Upper lobe of left lung (tissue), 4 donors: ENCODE data around the gene TOPAZ1.

Source experiments
- EP300 ChIP-seq, 4 donors: sonication (generic); formaldehyde crosslinking; IDR thresholded peaks; one replicate each; pipeline ENCODE4 v1.5.1; 2017; ENCODE audit warnings: antibody characterized with exemption in 4 of 4, control low read depth in 2 of 4
- POLR2A ChIP-seq, 4 donors: fragments of 450-650 bp; IDR thresholded peaks; one replicate each; pipeline ENCODE4 v1.5.1; 2016 to 2017; ENCODE audit warnings: antibody characterized with exemption in 4 of 4, mild to moderate bottlenecking in 2 of 4
- TF ChIP-seq, protein P1 (sequence below), 6 experiments: fragments of 450-650 bp in 4 of 6; fragments of 200-600 bp in 2 of 6; sonication (generic) in 2 of 6; IDR thresholded peaks; one replicate each; pipeline ENCODE4 v1.5.1; 2016 to 2019; ENCODE audit warnings: antibody characterized with exemption in 6 of 6

DNA sequence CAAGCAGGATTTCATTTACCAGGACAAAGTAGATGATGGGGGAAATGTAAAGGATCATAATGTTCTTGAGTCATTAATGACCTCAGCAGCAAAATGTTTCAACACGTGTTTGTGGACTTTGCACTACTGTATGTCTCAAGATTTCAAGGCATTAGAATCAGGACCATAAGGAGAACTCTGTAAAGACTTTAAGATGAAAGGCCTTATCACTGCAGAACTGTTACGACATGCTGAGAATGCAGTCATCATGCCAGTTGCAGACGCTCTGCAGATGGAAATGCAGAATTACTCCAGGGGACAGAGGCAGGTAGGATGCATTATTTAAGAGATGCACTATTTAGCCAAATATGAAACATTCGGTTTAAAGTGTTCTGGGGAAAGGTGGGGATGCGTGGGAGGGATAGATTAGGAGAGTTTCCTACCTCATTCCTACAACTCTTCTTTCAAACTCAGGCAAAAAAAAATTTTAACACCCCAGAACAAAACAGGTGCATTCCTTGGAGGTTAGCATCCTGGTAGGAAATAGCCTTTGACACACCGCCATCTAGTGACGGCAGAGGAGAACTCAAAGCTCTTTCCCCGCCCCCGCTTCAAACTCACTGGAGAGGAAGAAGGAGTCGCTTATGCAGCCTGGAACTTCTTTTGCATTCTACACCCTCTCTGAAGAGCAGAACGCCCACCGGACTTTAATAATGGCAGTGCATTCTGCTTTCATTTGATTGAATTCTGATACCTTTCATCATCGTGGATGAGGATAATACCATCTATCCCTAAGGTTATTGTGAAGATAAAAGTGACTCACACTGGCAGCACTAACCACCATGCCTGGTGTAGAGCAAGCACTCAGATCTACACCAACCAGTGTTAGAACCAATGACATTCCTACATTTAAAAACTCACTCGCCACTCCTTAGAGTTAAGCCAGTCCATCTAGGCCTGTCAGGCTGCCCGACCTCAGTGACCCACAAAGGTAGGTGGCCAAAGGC lies 43.1 kb upstream of the TOPAZ1 start:
- TF ChIP-seq, protein P1, sequence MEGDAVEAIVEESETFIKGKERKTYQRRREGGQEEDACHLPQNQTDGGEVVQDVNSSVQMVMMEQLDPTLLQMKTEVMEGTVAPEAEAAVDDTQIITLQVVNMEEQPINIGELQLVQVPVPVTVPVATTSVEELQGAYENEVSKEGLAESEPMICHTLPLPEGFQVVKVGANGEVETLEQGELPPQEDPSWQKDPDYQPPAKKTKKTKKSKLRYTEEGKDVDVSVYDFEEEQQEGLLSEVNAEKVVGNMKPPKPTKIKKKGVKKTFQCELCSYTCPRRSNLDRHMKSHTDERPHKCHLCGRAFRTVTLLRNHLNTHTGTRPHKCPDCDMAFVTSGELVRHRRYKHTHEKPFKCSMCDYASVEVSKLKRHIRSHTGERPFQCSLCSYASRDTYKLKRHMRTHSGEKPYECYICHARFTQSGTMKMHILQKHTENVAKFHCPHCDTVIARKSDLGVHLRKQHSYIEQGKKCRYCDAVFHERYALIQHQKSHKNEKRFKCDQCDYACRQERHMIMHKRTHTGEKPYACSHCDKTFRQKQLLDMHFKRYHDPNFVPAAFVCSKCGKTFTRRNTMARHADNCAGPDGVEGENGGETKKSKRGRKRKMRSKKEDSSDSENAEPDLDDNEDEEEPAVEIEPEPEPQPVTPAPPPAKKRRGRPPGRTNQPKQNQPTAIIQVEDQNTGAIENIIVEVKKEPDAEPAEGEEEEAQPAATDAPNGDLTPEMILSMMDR (IDR thresholded peaks at IDR 0.05) = peak; percentile 53 to 82 (median 70)
- TF ChIP-seq POLR2A (IDR thresholded peaks at IDR 0.05) = no peak
- no peak for TF ChIP-seq EP300 (IDR thresholded peaks at IDR 0.05)
